Ovary (tissue), 3 donors: ENCODE measurements around the gene ZNF229.

ENCODE experiments used
- CTCF ChIP-seq, 3 donors: fragments of 450-650 bp in 2 of 3; fragments of 200-600 bp in 1 of 3; IDR thresholded peaks; one replicate each; pipeline versions ENCODE4 v1.5.1 to v1.8.0; 2016 to 2022; ENCODE audit warnings: antibody characterized with exemption in 3 of 3, mild to moderate bottlenecking in 1 of 3
- EP300 ChIP-seq: sonication (generic); formaldehyde crosslinking; IDR thresholded peaks from one replicate; pipeline ENCODE4 v1.6.1; 2017; ENCODE audit warnings: antibody characterized with exemption
- POLR2A ChIP-seq: fragments of 450-650 bp; IDR thresholded peaks from one replicate; pipeline ENCODE4 v1.6.1; 2017; ENCODE audit warnings: antibody characterized with exemption, mild to moderate bottlenecking, moderate library complexity
- donor health status: DM: no; HTN: no; CAD: no.

DNA sequence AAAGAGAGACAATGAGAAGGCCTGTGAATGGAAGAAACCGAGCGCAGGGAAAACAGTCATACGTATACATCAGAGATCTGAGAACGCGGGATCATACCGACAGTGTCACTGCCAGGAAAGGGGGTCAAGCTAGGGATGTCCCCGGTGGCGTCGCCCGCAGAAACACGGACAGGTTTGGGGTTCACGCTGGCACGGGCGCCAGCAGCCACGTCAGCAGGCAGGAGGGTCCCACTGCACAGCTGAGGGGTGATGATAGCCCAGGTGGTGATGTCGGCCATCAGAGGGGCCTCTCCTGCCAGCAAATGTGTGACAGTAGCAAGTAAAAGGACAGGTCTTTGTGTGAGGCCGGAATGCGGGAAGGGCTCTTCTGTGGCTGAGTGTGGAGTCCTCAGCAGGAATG is 3.4 kb upstream of the ZNF229 start:
- TF ChIP-seq CTCF (IDR thresholded peaks at IDR 0.05) (no peak), POLR2A (no peak), EP300 (no peak)
